Measurements from ENCODE around the gene SH3BP1.
A peak's percentile ranks its signal among the peaks of the same experiment; 100 is the strongest.
"Not testable (repeated sequence)": the region's sequence is repeated elsewhere in the genome, so short reads cannot be mapped to it uniquely, and the experiment has no call there.

Gene SH3BP1

DNA sequence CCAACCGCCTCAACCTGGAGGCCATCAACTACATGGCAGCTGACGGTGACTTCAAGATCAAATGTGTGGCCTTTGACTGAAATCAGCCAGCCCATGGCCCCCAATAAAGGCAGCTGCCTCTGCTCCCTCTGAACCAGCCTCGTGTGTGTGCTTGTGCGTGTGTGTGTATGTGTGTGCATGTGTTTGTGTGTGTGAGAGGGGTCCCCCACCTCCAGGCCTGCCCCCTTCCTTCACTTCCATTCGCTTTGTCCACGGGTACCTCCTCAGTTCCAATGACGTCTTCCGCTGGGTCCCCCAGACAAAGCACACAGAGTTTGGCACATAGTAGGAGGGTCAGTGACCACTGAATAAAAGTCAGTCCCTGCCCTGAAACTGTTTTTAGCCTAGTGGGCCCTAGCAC is 40.2 kb downstream of the SH3BP1 start:
- no peak for DNase-seq (ENCODE audit: low read depth in 2 of 2)

DNA sequence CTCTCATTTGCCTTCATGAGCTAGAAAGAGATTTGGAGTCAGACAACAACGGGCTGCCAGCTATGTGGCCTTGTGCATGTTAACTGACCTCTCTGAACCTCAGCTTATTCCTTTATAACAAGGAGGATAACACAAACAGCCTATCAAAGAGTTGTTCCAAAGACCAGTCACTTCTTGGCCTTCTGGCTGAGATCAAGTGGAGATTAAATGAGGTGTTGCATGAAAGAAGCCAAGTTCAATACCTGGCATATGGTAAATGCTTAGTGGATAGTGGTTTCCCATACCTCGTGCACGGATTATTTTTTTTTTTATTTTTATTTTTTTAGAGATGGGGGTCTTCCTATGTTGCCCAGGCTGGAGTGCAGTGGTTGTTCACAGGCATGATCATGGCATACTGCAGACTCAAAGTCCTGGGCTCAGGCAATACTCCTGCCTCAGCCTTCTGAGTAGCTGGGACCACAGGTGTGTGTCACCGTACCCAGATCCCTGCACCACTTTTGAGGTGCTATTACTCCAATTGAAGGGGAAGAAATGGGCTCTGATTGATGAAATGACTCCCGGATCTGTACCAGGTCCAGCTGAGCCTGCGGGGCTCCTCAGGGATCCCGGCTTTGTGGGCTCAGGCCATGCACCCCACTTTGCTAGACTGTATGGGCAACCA is 40.9 kb downstream of the SH3BP1 start:
- no peak for DNase-seq (ENCODE audit: low read depth in 2 of 2)

DNA sequence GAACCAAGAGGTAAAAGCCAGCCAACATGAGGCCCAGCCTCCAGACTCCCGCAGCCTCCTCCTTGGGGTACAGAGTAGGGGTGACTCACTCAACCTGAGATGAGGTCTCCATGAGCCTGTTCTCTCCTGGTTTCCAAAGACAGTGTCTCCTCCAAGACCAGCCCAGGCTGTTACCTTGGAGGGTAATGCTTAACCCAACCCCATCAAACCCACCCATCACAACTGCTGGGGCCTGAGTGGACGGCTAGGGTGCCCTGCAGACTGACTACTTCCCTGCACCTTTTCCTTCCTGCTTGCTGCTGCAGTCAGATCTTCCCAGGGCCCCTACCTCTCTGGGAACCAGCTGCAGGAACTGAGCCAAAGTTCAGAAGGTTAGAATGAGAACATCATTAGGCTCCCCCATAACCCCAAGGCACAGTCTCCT is 41.5 kb downstream of the SH3BP1 start:
- no peak for DNase-seq (ENCODE audit: low read depth in 2 of 2)

DNA sequence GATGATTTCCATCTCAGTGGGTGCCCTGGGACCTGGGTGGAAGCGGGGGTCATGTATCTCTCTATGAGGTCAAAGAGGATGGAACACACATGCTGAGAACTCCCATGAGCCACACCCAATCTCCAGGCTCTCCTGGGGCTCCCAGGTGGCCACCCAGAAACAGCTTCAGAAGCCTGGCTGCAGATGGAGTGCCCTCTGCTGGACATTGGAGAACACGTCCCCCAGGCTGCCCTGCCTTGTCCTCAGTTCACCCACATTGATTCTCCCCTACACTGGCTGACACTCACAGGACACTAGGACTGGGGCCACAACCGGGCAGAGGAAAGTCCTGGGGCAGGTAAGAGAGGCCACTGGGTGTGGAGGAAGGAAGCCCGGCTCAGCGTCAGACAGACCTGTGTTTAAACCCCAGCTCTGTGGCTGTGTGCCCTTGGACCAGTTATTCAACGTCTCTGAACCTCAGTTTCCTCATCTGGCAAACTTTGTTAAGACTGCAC is 42.1 kb downstream of the SH3BP1 start:
- DNase-seq (ENCODE audit: low read depth in 2 of 2) = peak; percentile 47 to 54

DNA sequence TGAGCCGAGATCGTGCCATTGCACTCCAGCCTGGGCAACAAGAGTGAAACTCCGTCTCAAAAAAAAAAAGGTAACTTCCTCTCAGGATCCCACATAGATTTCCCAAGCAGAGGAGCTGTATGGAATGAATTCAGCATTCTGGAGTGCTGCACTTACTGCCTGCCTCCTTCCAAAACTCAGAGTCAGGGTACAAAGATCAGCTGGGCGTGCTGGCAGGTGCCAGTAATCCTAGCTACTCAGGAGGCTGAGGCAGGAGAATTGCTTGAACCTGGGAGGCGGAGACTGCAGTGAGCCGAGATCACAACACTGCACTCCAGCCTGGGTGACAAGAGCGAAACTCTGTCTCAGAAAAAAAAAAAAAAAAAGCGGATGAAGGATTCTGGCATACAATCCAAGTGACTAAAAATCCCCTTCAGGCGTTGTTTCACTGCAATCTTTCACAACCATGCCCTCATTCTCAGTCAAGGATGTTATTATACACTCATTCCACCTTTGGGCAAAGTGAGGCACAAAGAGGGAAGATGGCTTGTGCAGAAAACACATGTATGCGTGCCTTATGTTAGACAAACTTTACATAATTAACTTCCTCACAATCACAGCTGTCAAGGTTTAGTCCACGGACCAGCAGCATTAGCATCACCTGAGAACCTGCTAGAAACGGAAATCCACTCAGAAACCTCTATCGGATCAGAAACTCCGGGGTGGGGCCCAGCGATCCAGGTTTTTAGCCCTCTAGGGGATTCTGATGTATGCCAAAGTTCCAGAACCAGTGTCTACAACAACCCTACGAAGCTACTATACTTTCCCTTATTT is 45.5 kb downstream of the SH3BP1 start:
- DNase-seq (ENCODE audit: low read depth in 2 of 2) = no peak

DNA sequence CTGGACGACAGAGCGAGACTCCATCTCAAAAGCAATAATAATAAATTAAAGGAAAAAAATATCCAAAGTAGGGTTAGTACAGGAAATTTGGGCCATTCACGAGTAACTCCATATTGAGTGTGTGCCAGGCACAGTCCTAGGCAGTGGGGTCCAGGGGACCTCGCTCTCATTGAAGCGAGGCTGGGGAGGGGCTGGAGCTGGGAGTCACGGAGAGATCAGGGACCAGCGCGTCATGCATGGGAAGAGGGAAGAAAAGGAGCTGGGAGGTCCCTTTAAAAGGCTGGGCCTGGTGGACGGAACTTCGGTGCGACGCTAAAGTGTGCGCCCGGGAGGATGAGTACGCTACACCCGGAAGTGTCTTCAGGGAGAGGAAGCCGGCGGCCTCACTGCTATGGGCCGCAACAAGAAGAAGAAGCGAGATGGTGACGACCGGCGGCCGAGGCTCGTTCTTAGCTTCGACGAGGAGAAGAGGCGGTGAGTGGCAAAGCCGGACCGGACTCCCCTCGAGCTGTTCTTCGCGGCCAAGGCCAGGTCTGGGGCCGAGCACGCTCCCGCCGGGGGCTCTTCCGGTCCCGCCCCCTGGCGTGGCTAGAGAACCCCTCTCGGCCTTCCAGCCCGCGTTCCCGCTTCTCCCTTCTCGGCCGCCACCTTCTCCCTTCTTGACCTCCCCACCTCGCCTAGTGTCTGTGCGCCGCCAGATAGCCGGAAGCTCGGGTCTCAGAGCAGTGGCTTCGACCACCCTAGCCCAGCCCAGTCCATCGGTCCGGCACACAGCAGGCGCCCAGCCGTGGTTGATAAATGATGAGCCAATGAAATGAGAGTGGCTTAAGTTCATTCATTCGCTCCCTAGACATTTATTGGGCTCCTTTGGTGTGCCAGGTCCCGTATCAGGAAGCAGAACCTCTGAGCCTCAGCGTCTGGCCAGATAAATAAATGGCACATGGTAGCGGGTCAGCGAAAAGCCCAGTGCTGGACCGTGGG is 46.8 kb downstream of the SH3BP1 start, which contains the start of gene NOL12:
TSS of gene NOL12 (plus strand) at position 342 of the 981 bp plus-strand sequence. CDS start at position 392, 50 bp downstream.
- DNase-seq (ENCODE audit: low read depth in 2 of 2) = peak; percentile 52 to 62

DNA sequence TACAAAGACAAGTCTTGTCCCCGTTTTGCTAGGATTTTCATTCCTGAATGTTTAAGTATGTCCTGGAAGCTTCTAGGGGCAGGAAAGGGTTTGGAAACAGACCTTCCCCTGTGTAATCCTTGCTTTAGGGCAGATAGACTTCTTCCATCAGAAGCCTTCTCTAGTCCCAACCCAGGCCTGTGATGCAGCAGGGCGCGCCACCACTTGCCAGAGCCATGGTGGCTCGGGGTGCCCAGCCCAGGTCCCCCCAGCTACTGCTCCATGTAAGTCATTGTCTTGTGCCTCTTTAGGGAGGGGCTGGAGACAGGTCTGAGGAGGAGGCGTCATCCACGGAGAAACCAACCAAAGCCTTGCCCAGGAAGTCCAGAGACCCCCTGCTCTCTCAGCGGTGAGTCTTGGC is 50.9 kb downstream of the SH3BP1 start:
- no peak for DNase-seq (ENCODE audit: low read depth in 2 of 2)

DNA sequence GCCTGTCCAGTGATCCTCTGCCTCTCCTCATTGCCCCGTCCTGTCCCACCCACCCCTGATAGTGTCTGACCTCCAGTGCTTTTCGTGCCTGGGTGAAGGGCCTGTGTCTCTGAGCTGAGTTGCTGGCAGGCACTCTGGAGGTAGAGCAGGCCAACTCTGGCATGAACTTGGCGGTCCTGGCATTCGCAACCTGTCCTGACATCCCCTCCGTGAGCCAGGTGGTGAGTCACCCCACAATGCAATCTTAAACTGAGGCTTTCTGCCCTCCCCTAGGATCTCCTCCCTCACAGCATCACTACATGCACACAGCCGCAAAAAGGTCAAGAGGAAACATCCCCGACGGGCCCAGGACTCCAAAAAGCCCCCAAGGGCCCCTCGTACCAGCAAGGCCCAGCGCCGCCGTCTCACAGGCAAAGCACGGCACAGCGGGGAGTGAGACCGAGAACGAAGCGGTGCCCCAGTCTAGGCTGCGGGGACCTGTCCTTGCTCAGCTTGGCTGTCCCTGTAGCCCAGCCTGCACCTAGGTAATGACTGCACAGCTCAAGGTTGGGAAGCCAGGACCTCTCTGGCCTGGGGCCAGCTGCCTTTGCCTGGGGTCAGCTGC is 51.5 kb downstream of the SH3BP1 start:
- DNase-seq (ENCODE audit: low read depth in 2 of 2) = no peak

DNA sequence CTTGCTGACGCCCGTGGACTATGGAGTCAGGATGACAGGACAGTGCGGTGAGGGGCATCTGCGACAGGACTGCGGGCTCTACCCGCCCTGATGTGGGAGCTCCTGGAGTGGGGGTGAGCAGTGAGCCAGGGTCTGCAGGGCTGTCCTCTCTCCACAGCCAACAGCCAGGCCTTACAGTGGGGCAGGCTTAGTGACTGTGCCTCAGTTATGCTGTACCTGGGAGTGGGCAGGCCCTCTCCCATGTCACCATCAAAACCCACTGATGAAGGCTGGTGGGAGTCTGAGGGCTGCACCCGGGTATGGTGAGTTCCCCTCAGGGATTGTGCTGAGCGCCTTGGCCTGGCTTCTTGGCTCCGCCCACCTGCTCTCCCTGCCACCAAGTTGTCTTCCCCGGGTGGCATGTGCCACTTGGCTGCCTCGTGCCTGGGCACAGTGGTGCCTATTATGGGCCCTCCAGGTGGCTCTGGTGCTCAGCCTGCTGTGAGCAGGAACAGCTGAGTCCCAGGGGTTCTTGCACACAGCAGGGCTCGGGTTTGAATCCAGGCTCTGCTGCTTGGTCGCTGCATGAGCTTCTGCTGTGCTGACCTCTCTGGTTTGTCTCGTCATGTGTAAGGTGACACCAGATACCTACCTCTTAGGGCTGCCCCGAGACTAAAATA is 53.3 kb downstream of the SH3BP1 start:
- no peak for DNase-seq (ENCODE audit: low read depth in 2 of 2)

DNA sequence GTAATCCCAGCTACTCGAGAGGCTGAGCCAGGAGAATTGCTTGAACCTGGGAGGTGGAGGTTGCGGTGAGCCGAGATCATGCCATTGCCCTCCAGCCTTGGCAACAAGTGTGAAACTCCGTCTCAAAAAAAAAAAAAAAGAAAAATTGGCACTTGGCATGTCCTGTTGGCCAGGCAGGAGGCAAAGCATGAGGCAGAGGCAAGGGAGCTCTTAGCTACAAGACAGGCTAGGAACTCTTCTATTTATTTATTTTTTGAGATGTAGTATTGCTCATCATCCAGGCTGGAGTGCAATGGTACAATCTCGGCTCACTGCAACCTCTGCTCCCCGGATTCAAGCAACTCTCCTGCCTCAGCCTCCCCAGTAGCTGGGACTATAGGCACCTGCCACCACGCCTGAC is 54.7 kb downstream of the SH3BP1 start:
- DNase-seq (ENCODE audit: low read depth in 2 of 2) = not testable (repeated sequence)

DNA sequence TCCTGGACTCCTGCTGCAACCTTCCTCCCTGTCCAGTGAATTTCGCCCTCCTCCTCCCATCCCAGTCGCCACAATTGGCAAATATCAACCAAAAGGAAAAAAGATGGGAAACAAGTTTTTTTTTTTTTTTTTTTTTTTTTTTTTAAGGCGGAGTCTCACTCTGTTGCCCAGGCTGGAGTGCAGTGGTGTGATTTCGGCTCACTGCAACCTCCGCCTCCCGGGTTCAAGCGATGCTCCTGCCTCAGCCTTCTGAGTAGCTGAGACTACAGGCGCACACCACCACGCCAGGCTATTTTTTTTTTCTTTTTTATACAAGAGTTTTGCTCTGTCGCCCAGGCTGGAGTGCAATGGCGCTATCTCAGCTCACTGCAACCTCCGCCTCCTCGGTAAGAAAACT is 56.8 kb downstream of the SH3BP1 start:
- not testable (repeated sequence) for DNase-seq (ENCODE audit: low read depth in 2 of 2)

DNA sequence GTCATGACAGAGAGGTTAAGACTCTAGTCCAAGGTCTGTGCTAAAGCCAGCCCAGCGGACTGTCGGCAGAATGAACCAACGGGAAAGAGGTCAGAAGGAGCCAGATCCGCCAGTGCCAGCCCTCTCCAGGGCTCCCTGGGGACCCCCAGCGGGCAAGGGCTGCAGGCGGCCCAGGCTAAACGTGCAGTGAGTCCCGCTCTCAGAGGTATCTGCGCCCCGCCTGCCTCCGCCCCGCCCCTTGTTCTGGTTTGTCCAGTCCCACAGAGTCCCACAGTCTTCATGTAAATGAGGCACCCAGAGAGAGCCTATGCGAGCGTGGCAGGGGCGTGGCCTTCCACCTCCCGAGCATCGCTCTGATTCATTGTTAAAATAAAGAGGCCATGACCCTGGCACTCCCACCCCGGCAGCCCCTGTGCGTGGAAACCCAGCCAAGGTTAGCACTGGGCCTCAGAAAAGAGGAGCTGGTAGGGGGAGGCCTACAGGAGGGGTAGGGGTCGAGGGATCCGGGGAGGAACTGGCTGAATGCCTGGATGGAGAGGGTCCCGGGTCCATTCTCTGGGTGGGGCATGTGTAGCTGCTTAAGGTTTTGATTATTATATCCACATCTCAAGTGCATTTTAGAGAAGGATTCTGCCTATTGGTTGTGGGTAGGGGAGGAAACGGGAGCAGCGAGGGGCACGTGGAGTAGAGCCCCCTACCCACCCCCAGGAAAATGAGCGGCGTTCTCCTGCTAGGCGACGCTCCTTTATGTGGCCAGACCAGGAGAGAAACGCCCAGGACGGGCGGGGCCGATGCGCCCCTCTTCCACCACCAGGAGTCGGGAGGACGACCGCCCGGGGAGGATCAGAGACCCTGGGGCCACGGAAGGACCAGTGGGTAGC is 57.4 kb downstream of the SH3BP1 start, which contains the start of gene TRIOBP:
TSS of gene TRIOBP (plus strand) at position 392 of the 881 bp plus-strand sequence. CDS start 4,318 bp downstream, outside the sequence.
- peak; percentile 51 to 52 for DNase-seq (ENCODE audit: low read depth in 2 of 2)

DNA sequence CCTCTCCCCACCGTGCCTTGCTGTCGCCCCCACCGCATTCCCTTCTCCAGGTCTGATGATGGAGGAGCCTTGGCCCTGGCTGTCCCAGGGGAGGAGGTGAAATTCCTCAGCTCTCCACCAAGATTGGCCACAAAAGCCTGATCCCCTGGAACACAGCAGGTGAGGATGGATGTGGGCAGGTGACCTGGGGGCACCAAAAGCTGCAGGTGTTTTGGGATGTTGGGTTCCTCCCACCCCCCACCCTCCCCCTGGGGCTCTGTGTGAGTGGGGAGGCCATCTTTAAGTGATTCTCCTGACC is 58.0 kb downstream of the SH3BP1 start:
- DNase-seq (ENCODE audit: low read depth in 2 of 2) = no peak

DNA sequence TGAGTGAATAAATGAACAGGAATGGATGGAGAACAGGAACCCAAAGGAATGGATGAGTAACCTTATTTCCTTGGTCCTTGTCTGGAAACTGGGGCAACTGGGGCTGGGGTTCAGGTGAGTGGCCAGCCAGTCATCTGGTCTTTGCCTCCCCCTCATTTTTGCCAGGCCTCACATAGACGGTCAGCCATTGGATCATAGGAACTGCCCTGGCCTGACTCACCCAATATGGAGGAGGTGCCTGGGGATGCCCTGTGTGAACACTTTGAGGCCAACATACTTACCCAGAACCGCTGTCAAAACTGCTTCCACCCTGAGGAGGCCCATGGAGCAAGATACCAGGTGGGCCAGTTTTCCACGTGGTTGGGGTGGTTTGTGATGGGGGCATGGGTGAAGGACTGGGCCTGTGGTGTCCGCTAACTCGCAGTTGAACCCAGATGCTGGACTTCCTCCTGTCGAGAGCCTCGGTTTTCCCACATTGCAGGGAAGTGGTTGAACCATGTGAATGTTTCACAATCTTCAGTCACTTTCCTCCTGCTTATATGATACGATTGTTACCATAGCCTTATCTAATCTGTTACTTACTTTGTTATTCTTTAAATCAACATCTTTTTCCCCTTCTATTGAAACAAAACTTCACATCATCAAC is 61.8 kb downstream of the SH3BP1 start:
- DNase-seq (ENCODE audit: low read depth in 2 of 2) = no peak

DNA sequence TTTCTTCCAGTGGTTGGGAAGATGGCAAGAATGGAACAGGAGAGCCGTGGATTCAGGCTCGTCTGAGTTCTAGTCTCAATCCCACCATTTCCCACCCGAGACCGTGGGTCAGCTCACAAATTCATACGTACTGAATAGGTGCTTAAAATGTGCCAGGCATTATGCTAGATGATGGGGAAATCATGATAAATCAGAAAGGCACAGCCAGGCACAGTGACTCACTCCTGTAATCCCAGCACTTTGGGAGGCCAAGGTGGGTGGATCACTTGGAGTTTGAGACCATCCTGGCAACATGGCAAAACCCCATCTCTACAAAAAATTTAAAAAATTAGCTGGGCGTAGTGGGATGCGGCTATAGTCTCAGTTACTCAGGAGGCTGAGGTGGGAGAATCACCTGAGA is 64.4 kb downstream of the SH3BP1 start:
- DNase-seq (ENCODE audit: low read depth in 2 of 2) = no peak

DNA sequence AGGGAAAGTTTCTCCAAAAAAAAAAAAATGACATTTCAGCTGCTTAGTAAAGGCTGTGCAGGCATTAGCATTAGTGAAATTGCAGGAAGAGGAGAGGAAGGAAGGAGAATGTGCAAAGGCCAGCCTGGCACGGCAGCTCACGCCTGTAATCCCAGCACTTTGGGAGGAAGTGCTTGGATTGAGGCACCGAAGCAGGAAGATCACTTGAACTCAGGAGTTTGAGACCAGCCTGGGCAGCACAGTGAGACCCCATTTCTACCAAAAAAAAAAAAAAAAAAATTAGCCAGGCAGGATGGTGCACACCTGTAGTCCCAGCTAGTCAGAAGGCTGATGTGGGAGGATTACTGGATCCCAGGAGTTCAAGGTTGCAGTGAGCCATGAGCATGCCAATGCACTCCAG is 65.2 kb downstream of the SH3BP1 start:
- DNase-seq (ENCODE audit: low read depth in 2 of 2) = no peak

DNA sequence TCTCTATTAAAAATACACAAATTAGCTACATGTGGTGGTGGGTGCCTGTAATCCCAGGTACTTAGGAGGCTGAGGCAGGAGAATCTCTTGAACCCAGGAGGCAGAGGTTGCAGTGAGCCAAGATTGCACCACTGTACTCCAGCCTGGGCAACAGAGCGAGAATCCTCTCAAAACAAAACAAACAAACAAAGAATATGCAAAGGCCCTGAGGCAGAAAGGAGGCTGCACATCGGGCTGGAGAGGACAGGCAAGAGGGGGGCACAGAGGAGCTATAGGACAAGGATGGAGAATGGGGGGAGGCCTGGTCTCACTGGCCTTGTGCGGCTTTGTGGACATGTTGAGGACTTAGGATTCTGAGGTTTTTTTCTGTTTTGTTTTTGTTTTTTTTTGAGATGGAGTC is 65.7 kb downstream of the SH3BP1 start:
- no peak for DNase-seq (ENCODE audit: low read depth in 2 of 2)

All from stimulated activated CD8-positive, alpha-beta memory T cell treated with anti-CD3 and anti-CD28 coated beads, Interleukin-7, amount 100 ng/mL, for 1 hour (primary cell).